ENCODE data around the gene ABI3BP.

The ABI3BP gene

DNA sequence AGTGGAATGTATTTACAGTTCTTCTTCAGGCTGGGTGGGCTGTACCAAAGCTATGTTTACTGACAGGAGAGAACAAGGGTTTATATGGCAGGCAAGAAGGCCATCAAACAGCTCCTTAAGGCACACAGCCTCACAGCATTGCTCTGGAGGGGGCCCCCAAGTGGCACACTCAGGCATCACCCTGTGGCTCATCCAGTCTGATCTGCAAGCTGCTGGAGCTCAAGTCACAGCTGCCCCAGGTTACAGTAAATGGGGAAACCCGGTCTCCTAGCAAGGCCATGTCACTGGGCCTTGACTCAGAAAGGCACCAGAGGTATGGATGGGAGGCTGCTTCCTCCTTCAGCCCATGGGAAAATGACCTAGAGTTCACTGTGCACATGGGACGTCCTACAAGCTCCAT lies 216.5 kb downstream of the ABI3BP start:
- DNase-seq (ENCODE audit: low read depth, low spot score) = no peak

DNA sequence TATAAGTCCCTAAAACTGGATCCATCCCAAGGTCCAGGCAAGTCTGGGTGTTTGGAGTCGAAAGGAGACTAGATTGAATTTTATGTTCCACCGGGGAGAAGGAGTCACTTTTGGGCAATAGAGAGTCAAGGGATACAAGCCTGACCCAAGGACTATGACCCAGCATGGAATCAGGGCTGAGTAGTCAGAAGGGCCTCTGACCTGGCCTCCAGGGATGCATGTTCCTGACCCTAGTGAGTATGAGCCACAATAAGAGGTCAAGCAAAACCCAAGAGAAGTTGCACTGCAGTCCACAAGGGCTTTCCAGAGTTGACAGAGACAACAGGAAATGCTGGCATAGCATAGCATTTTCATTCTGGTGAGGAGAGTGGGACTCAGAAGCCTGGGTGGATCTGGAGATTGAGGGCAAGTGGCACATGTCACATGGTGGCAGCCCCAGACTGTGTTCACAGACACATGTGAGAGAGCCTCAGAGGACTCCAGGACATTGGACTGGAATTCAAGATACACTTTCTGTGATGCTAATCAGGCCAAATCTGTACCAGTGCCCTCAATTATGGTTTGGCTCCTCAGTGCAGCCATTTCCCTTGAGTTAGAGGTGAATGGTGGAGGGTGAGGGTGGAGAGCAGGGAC lies 217.0 kb downstream of the ABI3BP start:
- no peak for DNase-seq (ENCODE audit: low read depth, low spot score)

DNA sequence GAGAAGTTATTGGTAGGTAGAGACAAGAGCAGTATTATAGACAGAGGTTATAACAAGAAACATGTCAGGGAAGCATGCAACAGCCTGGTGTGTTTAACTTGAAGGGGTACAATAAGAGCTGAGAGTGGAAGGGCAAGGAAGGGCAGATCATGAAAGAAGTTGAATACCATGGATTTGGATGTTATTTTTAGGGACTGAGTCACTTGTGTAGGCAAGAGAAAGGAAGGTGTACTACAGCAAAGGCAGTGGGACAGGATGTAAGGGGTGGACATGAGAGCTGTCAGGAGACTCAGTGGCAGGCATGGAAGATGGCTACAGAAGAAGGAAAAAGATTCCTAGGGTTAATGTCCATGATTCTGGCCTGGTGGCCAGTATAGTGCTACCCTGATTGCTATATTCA lies 217.6 kb downstream of the ABI3BP start:
- DNase-seq (ENCODE audit: low read depth, low spot score) = no peak

DNA sequence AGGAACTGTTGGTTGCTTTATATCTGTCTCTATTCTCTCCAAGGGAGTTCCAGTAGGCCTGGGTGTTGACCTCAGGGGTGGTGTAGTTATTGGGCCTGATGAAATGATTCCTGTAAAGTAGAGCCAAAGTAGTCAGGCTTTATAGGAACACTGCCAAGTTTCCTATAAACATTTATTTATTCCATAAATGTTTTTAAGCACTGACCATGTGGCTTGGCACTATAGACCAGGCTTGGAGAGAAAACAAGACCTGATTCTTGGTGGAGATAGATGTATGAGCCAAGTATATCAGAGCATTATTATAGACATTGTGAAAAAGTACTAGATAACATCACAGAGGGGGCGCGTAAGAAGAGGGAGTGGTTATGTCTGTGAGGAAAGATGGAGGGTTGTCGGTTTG lies 218.0 kb downstream of the ABI3BP start:
- DNase-seq (ENCODE audit: low read depth, low spot score) = no peak

- DNase-seq (ENCODE audit: low read depth, low spot score) = no peak
These were observed 223.5 kb downstream of the ABI3BP start for GRCh38 chr3:100769693-100770092.

DNA sequence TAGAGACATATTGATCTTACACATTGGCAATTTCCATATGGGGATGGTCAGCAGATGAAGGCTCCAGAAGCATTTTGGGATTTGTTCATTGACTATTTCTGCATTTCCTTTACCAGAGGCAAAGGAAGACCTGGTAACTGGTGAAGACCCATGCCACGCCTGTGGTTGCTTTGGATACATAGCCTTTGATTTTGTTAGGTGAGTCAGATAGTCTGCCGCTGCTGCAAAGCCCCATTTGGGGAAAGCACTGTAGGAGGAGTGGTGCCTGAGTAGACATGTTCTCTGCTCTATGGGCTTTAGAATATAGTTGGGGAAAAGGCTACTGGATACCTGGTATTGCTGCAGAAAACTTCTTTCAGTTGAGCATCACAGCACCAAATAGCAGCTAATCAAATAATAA lies 227.2 kb downstream of the ABI3BP start:
- no peak for DNase-seq (ENCODE audit: low read depth, low spot score)

- DNase-seq (ENCODE audit: low read depth, low spot score) = no peak
These were observed 227.7 kb downstream of the ABI3BP start for GRCh38 chr3:100765437-100765975.

GRCh38 chr3:100761951-100762350 lies 231.3 kb downstream of the ABI3BP start:
- DNase-seq (ENCODE audit: low read depth, low spot score) = no peak

DNA sequence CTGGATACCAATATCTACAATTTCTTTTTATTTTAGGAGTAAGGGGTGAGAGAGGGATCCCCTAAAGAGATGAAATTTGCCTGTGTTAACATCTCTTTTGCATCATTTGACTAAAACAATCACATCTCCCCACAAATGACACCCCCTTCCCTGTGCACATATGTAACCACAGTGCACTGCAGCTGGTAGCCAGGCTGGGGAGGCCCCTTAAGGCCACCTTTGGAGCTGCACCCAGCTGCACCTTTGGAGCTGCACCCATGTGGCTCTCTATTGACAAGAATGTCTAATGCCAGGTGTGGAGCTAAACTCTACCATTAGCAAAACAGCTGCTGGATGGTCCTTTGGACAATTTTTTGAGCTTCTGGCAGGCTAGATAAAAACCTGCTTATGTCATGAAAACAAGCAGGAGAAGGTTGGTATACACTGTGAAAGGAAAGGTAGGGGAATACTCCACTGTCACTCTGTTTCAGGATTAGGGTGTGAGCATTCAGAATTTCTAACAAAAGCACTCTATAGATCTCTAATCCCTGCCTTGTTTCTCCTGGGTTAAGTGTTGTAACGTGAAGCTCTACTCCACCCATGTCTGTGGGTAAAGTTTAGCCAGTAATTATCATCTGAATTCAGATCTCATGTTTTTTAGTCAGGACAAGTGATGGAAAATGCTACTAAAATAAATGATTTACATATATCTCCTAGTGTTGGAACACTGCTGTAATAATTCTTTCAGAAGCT lies 231.8 kb downstream of the ABI3BP start:
- DNase-seq (ENCODE audit: low read depth, low spot score) = no peak

DNA sequence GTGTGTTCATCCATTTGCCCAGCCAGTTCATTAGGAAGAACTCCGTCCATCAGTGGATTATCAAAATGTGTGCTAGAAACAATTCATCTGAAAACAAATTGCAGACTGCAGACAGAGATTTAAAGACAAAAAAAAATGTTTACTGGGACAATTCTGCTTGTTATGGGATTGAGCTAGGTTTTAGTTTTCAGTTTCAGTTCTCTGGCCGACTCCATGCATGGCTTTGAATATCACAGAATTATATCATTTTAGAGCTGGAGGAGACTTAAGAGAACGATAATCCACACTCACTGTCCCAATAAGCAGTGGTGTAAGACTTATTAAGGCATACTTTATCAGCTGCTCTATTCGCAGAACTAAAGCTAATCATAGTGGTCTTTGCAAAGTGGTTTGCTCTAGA lies 232.8 kb downstream of the ABI3BP start:
- no peak for DNase-seq (ENCODE audit: low read depth, low spot score)

GRCh38 chr3:100759950-100760349 lies 233.3 kb downstream of the ABI3BP start:
- no peak for DNase-seq (ENCODE audit: low read depth, low spot score)

DNA sequence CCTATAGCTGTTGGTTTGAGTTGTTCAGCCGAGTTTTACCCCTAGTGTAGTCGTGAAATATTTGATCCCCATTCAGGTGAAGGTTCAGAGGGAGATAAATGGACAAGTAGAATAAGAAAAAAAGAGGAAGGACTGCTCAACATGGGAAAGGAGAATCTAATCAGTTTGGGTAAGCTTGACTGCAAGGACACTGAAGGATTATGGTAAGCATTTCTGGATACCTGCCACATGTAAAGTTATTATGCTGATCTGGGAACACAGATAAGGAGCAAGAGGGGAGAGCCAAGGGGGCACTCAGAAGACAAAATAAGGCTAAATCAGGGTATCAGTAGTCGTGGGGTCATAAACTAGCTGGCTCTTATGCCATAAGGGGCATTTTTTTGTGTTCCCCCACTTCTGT lies 234.1 kb downstream of the ABI3BP start:
- no peak for DNase-seq (ENCODE audit: low read depth, low spot score)

DNA sequence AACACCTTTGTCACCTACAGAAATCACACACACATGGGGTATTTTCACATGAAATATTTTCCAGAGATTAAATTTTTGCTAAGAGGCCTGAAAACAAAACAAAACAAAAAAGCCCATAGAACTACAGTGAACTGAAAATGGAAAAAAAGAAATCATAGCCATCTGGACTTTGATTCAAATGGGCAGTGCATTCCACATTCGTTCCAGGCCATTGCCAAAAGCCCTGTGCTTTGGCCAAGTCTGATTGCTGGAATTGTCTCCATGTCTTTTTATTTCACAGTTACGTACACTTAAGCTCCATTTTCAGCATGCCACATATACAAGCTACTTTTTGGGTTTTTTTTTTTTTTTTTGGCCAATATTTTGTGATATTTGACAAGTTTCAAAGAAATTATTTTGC lies 236.8 kb downstream of the ABI3BP start:
- DNase-seq (ENCODE audit: low read depth, low spot score) = no peak

DNA sequence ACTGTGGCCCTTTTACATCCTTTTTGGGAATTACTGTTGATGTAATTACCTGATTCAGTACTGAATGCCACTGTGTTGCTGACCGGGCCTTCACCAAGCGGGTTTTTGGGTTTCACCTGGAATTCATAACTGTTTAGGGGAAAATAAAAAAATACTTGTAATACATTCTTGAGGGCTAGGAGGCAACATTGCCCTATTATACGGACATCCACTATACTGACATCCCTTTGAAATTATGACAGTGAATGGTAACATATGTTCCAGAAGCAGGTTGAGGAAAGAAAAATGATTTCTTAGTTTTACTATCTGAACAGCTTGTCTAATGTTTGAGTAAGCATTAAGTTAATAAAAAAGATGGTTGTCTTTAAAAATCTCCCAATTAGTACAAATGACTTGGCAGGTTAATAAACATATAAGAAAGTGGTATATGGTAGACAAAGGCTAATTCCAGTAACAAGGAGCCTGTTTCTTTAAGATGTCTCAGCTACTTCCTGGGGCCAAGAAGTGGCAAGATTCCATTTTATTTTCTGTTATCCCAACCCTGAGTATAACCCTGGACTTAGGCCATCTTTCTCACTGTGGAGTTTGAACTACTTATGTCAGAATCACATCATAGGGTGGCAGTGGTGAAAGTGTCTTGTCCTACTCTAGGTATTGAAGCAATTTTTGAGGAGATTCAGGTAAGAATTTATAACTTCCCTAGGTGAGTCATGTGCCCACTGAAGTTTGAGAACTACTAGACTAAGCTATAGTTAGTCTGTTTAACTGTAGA lies 238.5 kb downstream of the ABI3BP start:
- DNase-seq (ENCODE audit: low read depth, low spot score) = no peak

- DNase-seq (ENCODE audit: low read depth, low spot score) = no peak
These were observed 239.4 kb downstream of the ABI3BP start for GRCh38 chr3:100753846-100754245.

- DNase-seq (ENCODE audit: low read depth, low spot score) = no peak
These were observed 244.3 kb downstream of the ABI3BP start for GRCh38 chr3:100748967-100749366.

DNA sequence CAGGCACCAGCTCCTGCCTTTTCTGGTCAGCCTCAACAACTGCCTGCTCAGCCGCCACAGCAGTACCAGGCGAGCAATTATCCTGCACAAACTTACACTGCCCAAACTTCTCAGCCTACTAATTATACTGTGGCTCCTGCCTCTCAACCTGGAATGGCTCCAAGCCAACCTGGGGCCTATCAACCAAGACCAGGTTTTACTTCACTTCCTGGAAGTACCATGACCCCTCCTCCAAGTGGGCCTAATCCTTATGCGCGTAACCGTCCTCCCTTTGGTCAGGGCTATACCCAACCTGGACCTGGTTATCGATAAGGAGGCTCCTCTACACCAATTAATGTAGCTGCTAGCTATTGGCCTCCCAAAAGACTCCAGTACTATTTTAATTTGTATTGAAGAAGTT lies 245.0 kb downstream of the ABI3BP start:
- no peak for DNase-seq (ENCODE audit: low read depth, low spot score)

DNA sequence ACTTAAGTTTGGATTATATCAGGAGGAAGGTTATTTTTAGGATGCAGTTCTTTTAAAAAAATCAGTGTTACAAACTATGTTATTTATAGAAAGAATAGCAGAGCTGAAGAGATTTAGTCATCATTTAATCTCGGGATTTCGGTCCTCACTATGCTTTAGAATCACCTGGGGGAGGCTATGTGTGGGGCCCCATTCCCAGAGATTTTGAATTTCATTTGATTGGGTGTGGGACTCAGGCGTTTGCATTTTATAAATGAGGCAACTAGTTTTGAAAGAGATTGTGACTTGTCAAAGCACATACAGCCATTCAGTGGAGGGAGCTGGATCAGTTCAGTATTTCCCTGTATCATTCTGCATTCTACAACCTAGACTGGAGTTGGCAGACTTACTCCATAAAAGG lies 247.1 kb downstream of the ABI3BP start:
- DNase-seq (ENCODE audit: low read depth, low spot score) = no peak

DNA sequence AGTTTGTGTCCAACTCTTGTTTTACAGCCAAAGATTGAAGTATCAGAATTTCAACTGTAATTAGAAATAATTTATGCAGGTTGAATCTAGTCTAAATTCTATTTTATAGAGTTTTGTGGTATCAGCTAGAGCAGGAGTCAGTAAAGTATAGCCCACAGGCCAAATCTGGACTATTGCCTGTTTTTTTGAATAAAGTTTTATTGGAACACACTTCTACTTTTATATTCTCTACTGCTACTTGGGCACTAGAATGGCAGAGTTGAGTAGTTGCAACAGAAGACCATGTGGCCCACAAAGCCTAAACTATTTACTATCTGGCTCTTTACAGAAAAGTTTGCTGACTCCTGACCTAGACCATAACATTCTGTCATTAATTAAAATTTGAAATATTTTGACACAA lies 247.6 kb downstream of the ABI3BP start:
- no peak for DNase-seq (ENCODE audit: low read depth, low spot score)

GRCh38 chr3:100744671-100745070 lies 248.6 kb downstream of the ABI3BP start:
- DNase-seq (ENCODE audit: low read depth, low spot score) = no peak

- no peak for DNase-seq (ENCODE audit: low read depth, low spot score)
These were observed 249.7 kb downstream of the ABI3BP start for GRCh38 chr3:100743535-100743934.

- no peak for DNase-seq (ENCODE audit: low read depth, low spot score)
These were observed 253.0 kb downstream of the ABI3BP start for GRCh38 chr3:100740207-100740606.

DNA sequence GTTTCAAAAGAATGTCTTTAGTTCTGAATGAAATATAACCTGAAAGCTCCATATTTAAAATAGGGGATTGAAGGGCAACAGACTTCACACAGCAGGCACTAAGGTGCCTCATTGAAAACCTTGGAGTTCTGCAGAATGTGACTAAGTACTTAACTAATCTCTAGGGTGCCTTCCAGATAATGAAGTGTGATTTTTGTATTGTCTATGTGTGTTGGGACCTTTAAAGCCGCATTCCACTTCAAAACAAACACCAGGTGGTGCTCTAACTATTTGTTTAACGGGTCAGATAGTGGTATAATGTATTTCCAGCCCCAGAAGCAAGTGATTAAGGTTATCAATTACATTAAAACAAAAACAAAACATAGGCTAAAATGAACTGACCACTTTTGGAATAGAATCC lies 255.9 kb downstream of the ABI3BP start:
- DNase-seq (ENCODE audit: low read depth, low spot score) = no peak

Data from brain pericyte (primary cell).